ENCODE measurements around the gene METTL25. TPM values are rescaled to one million over a fixed set of nuclear protein-coding genes. Genes with fewer than 3 reads are reported as not detected.

The METTL25 gene
- total RNA-seq, 1 experiment from 2014 or later, result 5.1 TPM

- no peaks in the 10 kb centered on the region for H3K36me3 ChIP-seq (ENCODE audit: low read depth, low read length)
- H3F3A ChIP-seq (ENCODE audit: low read length, unreplicated experiment), result no peaks in the 10 kb centered on the region
- H3K4me3 ChIP-seq (ENCODE audit: low read length), result no peak overlapping the region
- ATAC-seq (no peak), DNase-seq (no peak)
- TF ChIP-seq, protein P1, sequence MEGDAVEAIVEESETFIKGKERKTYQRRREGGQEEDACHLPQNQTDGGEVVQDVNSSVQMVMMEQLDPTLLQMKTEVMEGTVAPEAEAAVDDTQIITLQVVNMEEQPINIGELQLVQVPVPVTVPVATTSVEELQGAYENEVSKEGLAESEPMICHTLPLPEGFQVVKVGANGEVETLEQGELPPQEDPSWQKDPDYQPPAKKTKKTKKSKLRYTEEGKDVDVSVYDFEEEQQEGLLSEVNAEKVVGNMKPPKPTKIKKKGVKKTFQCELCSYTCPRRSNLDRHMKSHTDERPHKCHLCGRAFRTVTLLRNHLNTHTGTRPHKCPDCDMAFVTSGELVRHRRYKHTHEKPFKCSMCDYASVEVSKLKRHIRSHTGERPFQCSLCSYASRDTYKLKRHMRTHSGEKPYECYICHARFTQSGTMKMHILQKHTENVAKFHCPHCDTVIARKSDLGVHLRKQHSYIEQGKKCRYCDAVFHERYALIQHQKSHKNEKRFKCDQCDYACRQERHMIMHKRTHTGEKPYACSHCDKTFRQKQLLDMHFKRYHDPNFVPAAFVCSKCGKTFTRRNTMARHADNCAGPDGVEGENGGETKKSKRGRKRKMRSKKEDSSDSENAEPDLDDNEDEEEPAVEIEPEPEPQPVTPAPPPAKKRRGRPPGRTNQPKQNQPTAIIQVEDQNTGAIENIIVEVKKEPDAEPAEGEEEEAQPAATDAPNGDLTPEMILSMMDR (conservative IDR thresholded peaks at IDR 0.05; ENCODE audit: low read depth, low read length), result no peak
- no peak for TF ChIP-seq EZH2phosphoT487 (IDR thresholded peaks at IDR 0.05; ENCODE audit: borderline replicate concordance, low read length)
- no peak for TF ChIP-seq EZH2 (IDR thresholded peaks at IDR 0.05; ENCODE audit: low read length, unreplicated experiment)
- no peak overlapping the region for H3K27ac ChIP-seq (ENCODE audit: low read length)
- H3K79me2 ChIP-seq (ENCODE audit: low read length), result no peaks in the 10 kb centered on the region
- no peaks in the 10 kb centered on the region for H3K4me1 ChIP-seq (ENCODE audit: insufficient read depth, low read length)
- CTCF ChIA-PET, result no interaction called here
- no peaks in the 10 kb centered on the region for H3K27me3 ChIP-seq (ENCODE audit: low read length)
- no peaks in the 10 kb centered on the region for H4K20me1 ChIP-seq (ENCODE audit: low read length)
- intact Hi-C loops (cut with micrococcal nuclease), result loop anchor here (1.0 kb wide), 1 partner anchor 684 kb away; no protein-coding TSS in a partner anchor
- no peak overlapping the region for H3K4me2 ChIP-seq (ENCODE audit: low read length)
- H3K9ac ChIP-seq (ENCODE audit: low read length), result no peak overlapping the region
- H3K9me3 ChIP-seq (ENCODE audit: low read length), result no peaks in the 10 kb centered on the region
- POLR2A ChIA-PET (ENCODE audit: unreplicated experiment), result no interaction called here
- H2AFZ ChIP-seq (ENCODE audit: low read length), result no peak overlapping the region
- no peaks in the 10 kb centered on the region for H3K9me2 ChIP-seq (replicated peaks; ENCODE audit: low read length)
- BruUV-seq (replicated peaks), result no TSS peak
These were observed 30.5 kb upstream of the METTL25 start for GRCh38 chr12:82327861-82328260.

DNA sequence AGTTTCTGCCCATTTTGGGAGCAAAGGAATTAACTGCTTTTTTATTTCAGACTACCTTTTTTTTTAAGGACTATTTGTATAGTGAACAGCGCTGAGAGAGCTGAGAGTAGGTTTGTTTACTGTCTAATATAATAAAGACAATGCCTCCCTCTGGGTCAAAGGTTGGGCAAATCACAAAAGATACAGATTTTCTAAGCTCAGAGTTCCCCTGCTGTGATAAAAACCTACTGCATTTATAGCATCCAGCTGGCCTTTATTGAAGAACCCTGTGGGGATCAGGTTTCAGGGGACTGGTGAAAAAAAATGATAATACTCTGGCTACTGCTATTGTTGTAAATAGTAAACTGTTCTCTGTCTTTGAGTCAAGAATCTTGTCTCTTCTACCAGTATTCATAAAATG lies 28.8 kb upstream of the METTL25 start:
- Histone ChIP-seq H3K9me2 (replicated peaks; ENCODE audit: low read length) (no peaks in the 10 kb centered on the region), H3F3A (ENCODE audit: low read length, unreplicated experiment) (no peaks in the 10 kb centered on the region), H3K79me2 (ENCODE audit: low read length) (no peaks in the 10 kb centered on the region), H3K36me3 (ENCODE audit: low read depth, low read length) (no peaks in the 10 kb centered on the region), H2AFZ (ENCODE audit: low read length) (no peak overlapping the region), H3K4me3 (ENCODE audit: low read length) (no peak overlapping the region), H3K4me2 (ENCODE audit: low read length) (no peak overlapping the region), H3K27me3 (ENCODE audit: low read length) (no peaks in the 10 kb centered on the region; the same call in 1 of the 2 replicates), H3K4me1 (ENCODE audit: insufficient read depth, low read length) (no peaks in the 10 kb centered on the region), H3K27ac (ENCODE audit: low read length) (no peak overlapping the region), H4K20me1 (ENCODE audit: low read length) (no peaks in the 10 kb centered on the region), H3K9me3 (ENCODE audit: low read length) (no peaks in the 10 kb centered on the region), H3K9ac (ENCODE audit: low read length) (no peak overlapping the region)
- peak; percentile 59; the same call in 1 of the 2 replicates for ATAC-seq
- ChIA-PET POLR2A (ENCODE audit: unreplicated experiment) (interaction anchor here (0.5 to 0.6 kb wide), 2 partner anchors 1044 to 1459 kb away, joined by 3 to 5 read pairs; no protein-coding TSS in a partner anchor), CTCF (interaction anchor here (0.5 kb wide), 1 partner anchor 1228 kb away, joined by 3 read pairs; no protein-coding TSS in a partner anchor)
- TF ChIP-seq, protein P1 (conservative IDR thresholded peaks at IDR 0.05; ENCODE audit: low read depth, low read length), result no peak
- TF ChIP-seq EZH2phosphoT487 (IDR thresholded peaks at IDR 0.05; ENCODE audit: borderline replicate concordance, low read length) (no peak), EZH2 (IDR thresholded peaks at IDR 0.05; ENCODE audit: low read length, unreplicated experiment) (no peak)
- no TSS peak for BruUV-seq (replicated peaks)
- DNase-seq, result peak; percentile 7
- intact Hi-C loops (cut with micrococcal nuclease), result no loop called here

GRCh38 chr12:82350161-82350560 lies 8.2 kb upstream of the METTL25 start:
- CTCF ChIA-PET, result no interaction called here
- no peak for ATAC-seq
- POLR2A ChIA-PET (ENCODE audit: unreplicated experiment), result no interaction called here

More at GRCh38 chr12:82350161-82350560, 8.2 kb upstream of the METTL25 start:
- Histone ChIP-seq H3K4me2 (ENCODE audit: low read length) (no peak overlapping the region), H4K20me1 (ENCODE audit: low read length) (no peaks in the 10 kb centered on the region), H2AFZ (ENCODE audit: low read length) (no peak overlapping the region), H3K9me2 (replicated peaks; ENCODE audit: low read length) (no peaks in the 10 kb centered on the region), H3K9me3 (ENCODE audit: low read length) (no peaks in the 10 kb centered on the region), H3K27me3 (ENCODE audit: low read length) (no peaks in the 10 kb centered on the region), H3K4me1 (ENCODE audit: insufficient read depth, low read length) (no peaks in the 10 kb centered on the region), H3K4me3 (ENCODE audit: low read length) (no peak overlapping the region), H3K36me3 (ENCODE audit: low read depth, low read length) (peaks cover 30% of the 10 kb centered on the region), H3F3A (ENCODE audit: low read length, unreplicated experiment) (no peaks in the 10 kb centered on the region), H3K9ac (ENCODE audit: low read length) (no peak overlapping the region), H3K27ac (ENCODE audit: low read length) (no peak overlapping the region), H3K79me2 (ENCODE audit: low read length) (no peaks in the 10 kb centered on the region)
- no peak for TF ChIP-seq EZH2phosphoT487 (IDR thresholded peaks at IDR 0.05; ENCODE audit: borderline replicate concordance, low read length)
- TF ChIP-seq, protein P1 (conservative IDR thresholded peaks at IDR 0.05; ENCODE audit: low read depth, low read length), result no peak
- intact Hi-C loops (cut with micrococcal nuclease), result no loop called here
- DNase-seq, result no peak
- no TSS peak for BruUV-seq (replicated peaks)
